OCI-M1 (cell line): ENCODE measurements around the gene SLC38A1.
"Not testable (repeated sequence)": the region's sequence is repeated elsewhere in the genome, so short reads cannot be mapped to it uniquely, and the experiment has no call there.

ENCODE experiments used
- DNase-seq: peaks from one replicate; lab custom pipeline; 2025; lab: John Stamatoyannopoulos, UW

The SLC38A1 gene

DNA sequence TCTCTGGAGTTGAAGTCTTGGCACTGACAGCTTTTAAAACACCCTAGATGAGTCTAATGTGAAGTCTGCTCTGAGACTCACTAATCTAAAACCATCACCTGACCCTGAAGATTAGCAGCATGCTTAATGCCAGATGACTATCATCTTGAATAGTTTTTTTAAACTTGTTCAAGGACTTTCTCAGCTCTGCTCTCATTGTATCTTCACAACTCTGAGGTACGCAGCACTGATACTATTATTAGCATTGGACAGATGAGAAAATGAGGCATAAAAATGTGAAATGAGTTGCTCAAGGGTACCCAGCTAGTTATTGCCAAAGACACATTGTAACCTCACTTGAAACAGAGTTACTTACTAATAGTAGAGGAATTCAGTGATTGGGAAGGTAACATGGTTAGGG lies 4.8 kb downstream of the SLC38A1 start:
- no peak for DNase-seq

DNA sequence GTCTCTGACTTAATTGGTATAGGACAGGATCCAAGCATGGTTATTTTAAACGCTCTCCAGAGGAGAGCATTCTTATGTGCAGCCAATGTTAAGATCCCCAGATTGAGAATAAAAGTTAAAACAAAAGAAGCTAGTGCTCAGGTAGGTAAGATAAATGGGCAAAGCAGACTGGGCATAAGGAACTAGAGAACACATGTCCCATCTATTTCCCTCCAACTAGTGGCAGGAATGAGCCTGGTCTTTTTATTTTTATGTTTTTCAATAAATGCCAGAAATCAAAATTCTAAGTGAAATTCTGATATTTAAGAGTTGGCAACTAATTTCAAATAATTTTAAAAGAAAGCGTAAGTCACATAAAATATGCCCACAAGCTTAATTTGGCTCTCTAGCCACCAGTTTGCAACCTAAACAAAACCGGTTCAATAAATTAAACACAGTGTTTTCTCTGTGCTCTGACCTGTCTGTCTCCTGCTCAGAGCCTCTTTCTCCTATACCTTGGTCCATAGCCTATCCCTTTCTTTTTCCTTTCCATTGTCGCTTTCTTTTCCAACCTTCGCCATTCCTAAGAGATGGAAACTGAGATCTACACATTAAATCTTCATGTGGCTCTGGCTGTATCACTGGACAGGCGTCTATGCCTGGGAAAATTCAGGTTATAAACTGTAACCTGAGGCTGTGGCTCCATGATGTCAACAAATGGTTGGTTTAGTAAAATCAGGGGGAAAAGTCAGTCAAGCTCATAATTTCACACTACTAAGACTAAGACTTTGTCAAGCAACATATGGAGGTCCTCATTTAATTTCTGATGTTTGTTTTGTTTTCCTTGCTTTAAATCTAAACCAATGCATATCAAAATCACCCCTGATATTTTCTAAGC lies 5.5 kb downstream of the SLC38A1 start:
- DNase-seq, result no peak

DNA sequence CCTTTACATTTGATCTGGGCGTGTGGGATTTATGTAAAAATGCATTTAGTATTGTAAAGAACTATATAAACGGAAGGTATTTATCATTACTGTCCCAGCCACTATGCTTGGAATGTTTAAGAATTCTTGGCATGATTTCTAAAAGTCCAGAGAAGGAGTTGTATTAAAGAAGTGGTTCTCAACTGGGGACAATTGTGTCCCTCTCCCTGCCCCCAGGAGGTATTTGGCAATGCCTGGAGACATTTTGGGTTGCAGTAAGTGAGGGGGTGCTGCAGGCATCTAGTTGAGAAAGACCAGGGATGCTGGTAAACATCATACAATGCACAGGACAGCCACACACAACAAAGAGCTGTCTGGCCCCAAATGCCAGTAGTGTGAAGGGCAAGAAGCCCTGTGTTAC lies 7.2 kb downstream of the SLC38A1 start:
- DNase-seq, result no peak

DNA sequence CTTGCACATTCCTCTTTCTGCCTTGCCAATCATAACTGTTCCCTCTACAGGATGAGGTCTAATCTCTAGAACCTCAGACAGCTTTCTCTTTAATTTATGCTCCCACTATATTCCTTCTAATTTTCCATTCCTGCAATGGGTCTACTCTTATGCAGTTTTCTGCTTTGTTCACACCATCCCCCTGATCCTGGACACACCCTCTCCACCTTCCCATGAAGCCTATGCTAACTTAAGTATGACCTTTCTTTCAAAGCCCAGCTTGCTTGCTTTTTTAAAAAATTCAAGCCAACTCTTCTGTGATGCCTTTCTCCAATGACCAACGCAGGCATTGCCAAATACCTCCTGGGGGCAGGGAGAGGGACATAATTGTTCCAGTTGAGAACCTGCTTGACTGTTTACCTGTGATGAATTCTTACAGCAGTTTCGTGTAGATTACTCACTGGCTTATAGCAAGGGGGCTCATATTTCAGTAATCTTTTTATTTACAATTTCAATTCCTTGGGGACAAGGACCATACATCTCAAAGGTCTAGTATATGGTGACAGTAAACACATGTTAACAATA lies 7.8 kb downstream of the SLC38A1 start:
- DNase-seq, result no peak

DNA sequence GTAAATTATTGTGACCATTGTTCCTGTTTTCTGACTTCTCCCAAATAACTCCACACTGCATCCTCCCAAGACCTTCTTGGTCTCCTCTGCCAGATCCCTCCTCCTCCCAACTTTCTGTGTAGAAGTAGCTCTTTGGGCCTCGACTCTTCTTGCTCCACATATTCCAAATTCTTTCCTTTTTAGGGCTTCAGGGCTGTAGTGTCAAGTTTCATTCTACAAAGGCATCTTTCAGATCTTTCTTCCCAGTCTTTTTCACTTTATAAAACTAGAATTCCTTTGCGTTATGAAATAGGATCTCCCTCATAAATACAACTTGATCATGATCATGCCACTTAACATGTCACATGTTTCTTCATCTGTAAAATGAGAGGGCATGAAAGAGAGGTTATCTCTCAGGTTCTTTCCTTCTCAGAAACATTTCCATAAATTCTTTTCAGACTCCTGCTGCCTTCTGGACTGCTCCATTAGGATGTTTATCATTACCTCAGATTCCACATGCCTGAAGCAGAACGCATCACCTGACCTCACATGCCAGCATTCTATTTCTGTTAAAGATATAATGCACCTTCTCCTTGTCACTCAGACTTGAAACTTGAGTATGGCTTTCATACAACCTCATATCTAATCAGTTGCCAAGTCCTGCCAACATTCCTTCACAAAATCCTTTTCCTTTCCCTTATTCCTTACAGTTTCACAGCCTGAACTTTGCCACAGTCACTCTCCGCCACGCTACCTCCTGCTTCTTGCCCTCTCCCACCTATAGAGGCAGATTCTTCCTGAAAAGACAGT lies 8.5 kb downstream of the SLC38A1 start:
- DNase-seq, result no peak

DNA sequence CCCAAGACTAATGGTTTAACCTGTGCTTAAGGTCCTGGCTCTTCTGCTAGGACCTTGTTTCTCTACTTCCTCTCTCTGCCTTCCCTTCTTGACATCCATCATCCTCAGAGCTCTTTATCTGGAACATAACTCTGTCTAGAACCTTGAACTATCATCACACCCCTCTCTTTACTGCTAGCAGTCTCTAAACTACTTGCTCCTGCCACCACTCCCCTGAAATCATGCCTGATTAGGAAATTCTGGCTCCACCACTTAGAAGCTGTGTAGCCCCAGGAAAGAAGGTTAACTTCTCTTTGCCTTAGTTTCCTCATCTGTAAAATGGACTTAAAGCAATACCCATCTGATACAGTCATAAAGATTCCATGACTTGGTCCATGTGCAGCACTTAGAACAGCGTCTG lies 9.1 kb downstream of the SLC38A1 start:
- DNase-seq, result no peak

DNA sequence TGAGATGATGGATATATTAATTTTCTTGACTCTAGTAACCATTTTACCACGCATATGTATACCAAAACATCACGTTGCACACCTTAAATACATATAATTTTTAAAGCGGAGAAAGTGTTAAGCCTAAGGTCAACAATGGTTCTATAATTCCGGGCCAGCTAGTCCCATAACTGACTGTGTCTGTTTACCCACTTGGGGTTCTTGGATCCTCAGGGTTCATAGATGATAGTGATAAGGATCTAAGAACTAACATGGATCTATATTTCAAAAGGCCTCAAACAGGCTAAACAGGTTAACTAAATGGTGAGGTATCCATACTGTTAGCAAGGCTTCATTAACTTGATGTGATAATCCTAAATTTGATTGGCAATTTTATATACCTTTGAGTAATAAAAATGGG lies 9.8 kb downstream of the SLC38A1 start:
- no peak for DNase-seq

DNA sequence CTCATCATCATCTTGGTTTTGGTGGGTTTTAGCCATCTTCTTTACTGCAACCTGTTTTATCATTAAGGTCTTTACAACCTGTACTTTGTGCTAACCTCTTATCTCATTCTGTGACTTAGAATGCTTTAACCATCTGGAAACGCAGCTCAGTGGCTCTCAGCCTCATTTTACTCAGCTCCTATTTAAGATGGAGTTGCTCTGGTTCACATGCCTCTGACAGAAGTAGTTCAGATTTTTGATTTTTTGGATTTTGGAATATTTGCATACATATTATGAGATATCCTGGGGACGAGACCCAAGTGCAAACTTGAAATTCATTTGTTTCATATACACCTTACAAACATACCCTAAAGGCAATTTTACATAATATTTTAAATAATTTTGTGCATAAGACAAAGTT lies 10.7 kb downstream of the SLC38A1 start:
- DNase-seq, result no peak

DNA sequence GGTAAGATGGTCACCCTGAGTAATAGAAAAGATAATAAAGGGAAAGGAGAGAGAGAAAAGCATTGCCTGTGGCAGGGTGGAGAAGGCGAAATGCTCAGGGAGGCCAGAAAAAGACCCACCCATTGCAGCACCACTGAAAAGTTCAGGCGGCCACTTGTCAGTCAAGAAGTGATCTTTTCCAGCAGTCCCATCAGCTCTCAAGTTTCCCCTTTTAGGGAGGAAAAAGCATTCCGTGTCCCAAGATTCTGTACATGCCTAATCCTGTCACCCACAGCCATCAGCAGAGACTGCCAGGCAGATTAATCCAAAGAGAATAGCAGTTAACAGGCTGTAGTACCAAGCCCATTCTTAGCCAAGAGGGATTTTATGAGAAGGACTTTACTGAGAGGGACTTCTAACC lies 11.9 kb downstream of the SLC38A1 start:
- DNase-seq, result no peak

DNA sequence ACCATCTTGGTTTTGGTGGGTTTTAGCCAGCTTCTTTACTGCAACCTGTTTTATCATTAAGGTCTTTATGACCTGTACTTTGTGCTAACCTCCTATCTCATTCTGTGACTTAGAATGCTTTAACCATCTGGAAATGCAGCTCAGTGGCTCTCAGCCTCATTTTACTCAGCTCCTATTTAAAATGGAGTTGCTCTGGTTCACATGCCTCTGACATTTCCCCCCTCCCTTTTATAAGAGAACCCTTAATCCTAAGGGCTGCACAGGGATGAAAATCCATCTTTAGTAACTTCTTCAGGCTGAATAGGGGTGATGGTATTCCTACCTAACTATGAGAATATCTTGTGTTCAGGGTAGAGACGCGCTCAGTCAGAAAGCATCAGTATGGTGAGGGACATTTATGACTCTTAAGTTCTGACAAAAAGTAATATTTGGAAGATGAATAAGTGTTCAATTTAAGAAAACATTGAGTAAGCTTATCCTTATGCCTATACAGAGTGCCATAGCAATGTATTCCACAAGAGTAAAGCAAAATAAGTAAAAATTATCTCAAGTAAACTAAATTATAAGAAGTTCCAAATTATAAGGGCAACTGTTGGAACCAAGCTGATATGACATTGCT lies 15.2 kb downstream of the SLC38A1 start:
- DNase-seq, result no peak

DNA sequence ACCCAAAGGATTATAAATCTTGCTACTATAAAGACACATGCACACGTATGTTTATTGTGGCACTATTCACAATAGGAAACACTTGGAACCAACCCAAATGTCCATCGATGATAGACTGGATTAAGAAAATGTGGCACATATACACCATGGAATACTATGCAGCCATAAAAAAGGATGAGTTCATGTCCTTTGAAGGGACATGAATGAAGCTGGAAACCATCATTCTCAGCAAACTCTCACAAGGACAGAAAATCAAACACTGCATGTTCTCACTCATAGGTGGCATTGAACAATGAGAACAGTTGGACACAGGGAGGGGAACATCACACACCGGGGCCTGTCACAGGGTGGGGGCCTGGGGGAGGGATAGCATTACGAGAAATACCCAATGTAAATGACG lies 16.8 kb downstream of the SLC38A1 start:
- not testable (repeated sequence) for DNase-seq

DNA sequence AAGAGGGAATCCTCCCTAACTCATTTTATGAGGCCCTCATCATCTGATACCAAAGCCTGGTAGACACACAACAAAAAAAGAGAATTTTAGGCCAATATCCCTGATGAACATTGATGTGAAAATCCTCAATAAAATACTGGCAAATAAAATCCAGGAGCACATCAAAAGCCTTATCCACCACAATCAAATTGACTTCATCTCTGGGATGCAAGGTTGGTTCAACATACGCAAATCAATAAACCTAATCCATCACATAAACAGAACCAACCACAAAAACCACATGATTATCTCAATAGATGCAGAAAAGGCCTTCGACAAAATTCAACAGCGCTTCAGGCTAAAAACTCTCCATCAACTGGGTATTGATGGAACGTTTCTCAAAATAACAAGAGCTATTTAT lies 18.9 kb downstream of the SLC38A1 start:
- DNase-seq, result not testable (repeated sequence)

DNA sequence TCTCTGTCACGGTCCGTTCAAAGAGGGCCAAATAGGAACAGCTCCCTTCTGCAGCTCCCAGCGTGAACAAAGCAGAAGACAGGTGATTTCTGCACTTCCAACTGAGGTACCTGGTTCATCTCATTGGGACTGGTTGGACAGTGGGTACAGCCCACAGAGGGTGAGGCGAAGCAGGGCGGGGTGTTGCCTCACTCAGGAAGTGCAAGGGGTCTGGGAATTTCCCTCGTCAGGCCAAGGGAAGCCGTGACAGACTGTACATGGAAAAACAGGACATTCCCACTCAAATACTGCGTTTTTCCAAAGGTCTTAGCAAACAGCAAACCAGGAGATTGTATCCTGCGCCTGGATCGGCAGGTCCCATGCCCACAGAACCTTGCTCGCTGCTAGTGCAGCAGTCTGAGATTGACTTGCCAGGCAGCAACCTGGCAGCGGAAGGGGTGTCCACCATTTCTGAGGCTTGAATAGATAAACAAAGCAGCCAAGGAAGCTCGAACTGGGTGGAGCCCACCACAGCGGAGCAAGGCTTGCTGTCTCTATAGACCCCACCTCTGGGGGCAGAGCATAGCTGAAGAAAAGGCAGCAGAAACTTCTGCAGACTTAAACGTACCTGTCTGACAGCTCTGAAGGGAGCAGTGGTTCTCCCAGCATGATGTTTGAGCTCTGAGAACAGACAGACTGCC lies 22.7 kb downstream of the SLC38A1 start:
- DNase-seq, result no peak

DNA sequence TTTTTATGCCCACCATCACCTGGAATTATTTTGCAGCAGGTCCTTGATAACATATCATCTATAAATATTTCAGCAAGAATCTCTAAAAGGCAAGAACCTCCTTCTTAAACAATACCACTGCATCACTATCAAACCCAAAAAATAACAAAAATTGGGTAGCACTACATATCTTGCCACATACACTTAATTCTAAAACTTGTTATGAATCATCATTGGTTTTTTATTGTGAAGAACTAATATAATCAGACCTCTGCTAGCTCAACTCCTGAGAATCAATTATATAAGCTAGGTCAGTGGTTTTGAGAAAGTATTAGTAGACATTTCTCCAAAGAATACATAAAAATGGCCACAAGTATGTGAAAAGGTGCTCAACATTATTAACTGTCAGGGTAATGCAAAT lies 23.8 kb downstream of the SLC38A1 start:
- no peak for DNase-seq

DNA sequence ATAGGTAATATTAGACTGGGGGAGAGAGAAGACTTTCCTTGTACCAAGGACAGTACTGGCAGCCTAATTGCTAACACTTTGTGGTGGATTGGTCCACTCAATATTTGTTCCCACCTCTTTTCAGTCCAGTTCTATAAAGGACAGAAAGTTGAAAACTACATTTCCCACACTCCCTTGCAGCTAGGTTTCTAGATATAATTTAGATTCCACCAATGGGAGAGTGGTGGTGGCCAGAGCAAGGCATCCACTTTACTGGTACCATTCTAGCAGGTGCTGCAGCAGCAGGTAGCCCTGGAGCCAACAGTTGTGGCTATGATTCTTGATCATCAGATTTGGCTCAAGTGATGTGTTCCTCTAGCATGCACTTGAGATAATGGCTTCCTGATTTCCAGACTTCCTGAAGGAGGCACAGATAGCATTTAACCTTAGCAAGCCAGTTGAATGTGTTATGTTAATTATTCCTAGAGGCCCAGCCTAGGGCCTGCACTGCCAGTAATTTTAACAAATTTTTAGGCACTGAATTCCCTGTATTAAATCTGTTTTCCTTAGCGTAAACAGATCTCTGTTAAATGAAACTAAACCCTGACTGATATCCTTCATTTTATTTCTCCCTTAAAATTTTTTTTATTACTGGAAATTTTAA lies 24.4 kb downstream of the SLC38A1 start:
- no peak for DNase-seq

DNA sequence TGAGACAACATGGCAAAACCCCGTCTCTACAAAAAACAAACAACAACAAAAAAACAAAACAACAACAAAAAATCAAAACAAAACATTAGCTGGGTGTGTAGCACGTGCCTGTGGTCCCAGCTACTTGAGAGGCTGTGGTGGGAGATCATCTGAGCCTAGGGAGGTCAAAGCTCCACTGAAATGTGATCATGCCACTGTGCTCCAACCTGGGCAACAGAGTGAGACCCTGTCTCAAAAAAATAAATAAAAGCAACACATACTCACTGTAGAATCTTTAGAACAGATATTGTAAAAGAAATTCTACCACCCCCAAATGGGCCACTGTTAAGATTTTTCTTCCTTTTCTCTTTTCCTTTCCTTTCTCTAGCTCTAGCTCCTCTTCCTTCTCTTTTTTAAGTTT lies 26.3 kb downstream of the SLC38A1 start:
- DNase-seq, result no peak

DNA sequence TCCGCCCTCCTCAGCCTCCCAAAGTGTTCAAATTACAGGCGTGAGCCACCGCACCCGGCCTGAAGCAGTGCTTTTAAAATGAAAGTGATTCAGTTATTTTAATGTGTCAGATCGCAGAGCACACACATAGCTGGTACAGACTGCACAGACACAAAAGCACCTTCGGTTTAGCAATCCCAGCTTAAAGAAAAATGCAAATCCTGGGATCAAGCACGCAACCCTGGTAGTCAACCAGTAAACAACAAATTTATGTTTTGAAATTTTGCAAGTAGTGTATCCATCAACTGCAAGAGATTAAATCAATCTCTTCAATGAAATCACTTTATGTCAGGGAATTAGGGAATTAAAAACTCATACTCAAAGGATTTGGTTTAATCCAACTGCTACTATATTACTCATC lies 28.4 kb downstream of the SLC38A1 start:
- DNase-seq, result no peak

DNA sequence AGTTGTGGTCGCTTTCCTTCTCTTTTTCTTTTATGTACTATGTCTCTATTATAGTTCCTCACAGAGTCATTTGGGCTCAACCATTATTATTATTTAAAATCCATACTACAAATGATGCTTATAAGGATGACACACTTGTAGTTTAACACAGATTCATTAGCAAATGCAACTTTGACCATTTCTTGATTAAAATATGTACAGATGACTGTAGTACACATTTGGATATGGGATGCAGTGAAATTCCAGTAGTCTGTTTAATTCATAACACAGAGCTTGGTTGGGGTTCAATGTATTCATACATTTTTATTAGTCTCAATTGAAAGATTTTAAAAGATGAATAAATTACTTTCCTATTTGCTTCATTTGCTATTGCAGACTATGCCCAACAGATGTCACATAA lies 30.0 kb downstream of the SLC38A1 start:
- no peak for DNase-seq

DNA sequence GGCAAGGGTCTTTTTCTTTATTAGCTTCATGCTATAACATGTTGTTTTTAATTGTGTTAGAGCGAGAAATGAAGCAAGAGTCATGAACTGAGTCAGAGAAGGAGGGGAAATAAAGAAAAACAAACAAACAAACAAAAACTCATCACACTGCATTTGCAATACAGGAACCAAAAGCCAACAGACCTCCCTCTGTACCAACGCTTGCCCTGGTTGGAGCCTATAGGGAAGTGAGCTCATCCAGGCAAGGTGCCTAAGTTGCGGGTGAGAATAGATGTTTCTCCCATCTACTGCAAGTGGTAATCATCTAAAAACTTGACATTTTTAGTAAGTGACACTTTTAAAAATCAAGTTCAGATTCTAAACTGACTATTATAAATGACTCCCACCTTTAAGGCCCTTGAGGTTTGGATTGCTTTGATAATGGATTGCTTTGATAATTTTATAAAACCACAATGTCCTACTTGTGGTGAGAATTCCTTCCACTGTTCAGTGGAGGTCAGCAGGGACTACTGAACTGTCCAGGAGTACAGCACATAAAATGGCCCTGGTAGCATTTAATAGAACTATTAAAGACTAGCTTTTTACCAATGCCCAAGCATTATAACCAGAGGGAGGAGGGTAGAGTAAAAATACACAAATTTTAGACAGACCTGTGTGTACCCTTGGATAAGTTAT lies 31.3 kb downstream of the SLC38A1 start:
- DNase-seq, result no peak

DNA sequence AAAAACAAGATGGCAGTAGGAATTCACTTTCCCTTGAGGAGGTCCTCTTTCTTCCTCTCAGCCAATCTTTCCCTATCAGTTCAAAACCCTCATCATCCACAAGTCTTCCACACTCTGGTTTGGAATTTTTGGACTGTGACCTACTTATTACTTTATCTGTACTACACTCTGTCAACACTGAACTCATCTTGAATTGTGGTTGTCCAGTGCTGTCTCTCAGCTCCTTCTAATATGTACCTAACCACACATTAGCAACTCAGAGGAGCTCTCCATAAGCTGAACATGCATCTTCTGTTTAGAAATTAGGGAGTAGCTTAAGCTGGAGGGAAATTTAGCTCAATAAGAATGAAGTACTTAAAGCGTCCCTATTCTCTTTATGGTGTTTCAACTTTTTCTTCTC lies 34.8 kb downstream of the SLC38A1 start:
- DNase-seq, result no peak

DNA sequence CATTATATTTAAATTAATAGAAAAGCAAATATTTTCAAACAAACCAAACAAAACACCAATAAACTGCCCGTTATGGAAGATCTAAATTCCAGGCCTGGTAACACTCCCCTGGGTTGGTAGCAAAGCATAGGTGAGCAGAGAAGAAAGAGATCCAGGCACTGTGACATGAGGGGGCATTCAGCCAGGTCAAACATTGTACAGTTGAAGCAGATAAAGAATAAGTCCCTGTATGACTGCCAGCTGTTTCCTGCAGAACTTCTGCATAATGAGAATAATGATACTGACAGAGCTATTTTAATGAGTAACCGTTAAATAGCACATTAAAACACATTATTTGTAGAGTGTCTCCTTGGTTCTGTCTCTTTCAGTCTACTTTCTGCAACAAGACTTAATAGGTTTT lies 35.4 kb downstream of the SLC38A1 start:
- no peak for DNase-seq
